Activated CD8-positive, alpha-beta memory T cell treated with anti-CD3 and anti-CD28 coated beads, Interleukin-2, amount 50 U/mL, for 24 hours (primary cell): ENCODE measurements around the gene LRRC3C.
"Not testable (repeated sequence)": the region's sequence is repeated elsewhere in the genome, so short reads cannot be mapped to it uniquely, and the experiment has no call there.

Experiments
- DNase-seq: peaks from one replicate; pipeline ENCODE4 v3.0.0-alpha.2; 2020; ENCODE audit errors: extremely low read depth

The LRRC3C gene

DNA sequence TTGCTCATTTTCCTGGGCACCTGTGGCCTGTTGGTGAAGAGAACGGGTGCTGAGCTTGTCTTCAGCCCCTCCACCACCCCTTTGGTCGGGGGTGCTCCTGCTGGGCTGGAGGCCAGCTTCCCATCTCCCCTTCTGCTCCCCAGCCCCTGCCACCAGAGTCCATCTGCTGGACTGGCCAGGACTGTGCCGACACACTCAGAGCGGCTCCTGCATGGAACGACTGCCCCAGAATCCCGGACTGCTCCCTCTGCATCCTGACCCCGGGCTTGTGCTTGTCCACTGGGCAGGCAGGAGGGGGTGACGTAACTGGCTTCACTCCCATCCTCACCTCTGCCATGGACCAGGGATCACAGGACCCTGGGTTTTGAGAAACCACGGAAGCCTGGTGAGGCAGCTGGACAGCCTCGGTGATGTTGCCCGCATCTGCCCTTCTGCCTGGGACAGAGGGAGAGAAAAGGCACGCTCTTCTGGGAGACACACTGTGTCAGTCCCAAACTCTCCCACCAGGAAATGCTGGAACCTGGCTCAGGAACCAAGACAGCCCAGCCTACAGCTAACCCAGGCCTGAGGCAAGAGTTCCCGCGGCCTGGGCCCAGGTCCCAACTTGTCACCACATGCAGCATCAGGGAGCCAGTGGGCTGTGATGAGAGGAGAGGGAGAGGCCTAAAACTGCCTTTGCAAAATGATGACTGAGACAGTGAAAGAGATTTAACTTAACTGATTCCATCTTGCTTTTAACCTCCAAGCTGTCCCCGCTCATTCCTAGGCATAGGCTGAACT is 19.2 kb downstream of the LRRC3C start:
- DNase-seq: no peak

DNA sequence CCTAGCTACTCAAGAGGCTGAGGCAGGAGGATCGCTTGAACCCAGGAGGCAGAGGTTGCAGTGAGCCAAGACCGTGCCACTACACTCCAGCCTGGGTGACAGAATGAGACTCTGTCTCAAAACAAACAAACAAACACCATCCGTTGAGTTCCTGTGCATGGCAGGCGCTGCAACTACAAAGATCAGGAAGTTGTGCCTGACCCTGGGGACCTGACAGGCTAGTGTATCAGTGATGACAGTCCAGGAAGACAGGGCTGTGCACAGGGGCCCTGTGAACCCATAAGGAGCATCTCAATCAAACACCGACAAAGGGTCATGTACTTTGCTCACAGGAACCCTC is 20.9 kb downstream of the LRRC3C start:
- not testable (repeated sequence) for DNase-seq

- no peak for DNase-seq
Observed at GRCh38 chr17:39949028-39949427, 21.5 kb downstream of the LRRC3C start.

DNA sequence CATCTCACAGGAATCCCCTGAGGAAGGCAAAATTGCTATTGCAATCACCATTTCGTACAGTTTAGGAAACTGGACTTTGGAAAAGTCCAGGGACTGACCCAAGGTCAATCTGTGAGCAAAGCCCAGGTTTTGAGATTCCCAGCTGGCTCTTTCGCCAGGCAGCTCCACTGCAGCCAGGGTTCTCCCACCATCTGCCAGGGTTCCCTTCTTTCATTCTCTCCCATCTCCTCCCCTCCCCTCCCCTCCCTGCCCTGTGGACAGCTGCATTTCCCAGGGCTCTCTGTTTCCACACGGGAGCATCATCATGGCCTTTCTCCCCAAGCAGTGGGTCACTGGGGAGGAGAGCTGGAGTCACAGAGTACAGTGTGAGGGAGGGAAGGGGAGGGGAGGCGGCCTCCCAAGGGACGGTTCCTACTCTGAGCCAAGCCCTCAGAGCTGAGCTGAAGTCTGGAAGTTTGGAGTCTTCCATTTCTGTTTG is 23.4 kb downstream of the LRRC3C start:
- DNase-seq: no peak

DNA sequence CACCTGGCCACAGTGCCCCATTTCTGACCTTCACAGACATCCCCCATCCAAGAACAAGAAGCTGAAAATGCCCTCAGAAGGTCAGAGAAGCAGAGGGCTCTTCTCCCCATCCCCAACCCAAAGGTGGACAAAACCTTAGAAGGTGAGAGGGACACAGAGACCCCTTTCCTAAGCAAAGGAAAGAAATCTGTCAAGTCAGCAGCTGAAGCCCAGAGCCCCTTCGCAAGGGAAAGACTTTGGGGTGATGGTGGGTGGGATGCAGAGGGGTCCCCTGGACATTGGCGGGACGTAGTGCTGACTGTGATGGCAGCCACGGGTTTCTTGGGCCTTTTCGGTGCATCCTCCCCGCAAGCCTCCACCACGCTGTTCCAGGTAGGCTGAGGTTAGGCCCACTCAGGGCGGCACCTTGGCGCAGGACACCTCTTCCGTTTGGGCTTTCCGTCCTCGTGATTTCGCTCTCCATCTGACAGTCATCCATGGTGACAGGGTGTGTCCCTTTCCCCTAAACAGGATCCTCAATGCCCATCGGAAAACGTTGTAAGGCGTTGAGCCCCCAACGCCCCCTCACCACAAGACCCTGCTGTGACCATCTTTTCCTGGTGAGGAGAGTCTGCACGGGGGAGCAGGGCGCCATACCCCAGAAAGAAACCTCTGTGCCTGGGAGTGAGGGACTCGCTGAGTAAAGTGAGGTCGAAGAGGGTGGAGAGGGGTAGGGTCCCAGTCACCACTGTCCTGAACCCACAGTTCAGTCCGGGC is 24.6 kb downstream of the LRRC3C start:
- DNase-seq: no peak

DNA sequence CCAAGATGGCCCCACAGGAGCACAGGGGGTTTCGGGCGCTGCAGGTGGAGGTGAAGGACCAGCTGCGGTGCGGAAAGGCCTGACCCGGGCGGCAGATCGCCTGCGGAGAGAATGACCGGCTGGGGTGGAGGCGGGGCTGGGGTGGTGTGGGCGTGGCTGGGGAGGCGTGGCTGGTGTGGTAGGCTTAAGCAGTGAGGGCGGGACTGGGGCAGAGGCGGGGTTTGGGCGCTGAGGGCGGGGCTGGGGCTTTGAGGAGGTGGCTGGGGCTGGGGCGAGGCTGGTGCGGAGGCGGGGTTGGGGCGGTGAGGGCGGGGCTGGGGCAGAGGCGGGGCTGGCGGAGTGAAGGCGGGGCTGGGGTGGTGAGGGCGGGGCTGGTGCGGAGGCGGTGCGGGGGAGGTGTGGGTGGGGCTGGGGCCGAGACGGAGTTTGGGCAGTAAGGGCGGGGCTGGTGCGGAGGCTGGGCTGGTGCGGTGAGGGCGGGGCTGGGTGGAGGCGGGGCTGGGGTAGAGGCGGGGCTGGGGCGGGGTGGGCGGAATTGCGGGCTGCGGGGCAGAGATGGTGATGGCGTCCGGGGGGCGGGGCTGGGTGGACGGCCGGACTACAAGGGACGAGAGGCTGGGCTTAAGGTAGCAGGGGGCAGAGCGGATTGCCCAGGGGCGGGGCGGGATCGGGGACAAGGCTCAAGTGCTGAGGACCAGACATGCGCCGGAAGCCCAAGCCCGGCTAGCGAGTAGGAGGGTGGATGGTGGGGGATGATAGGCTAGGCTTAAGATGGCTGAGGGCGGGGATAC is 25.3 kb downstream of the LRRC3C start:
- DNase-seq: peak; percentile 78

- no peak for DNase-seq
Observed at GRCh38 chr17:39953471-39953888, 25.9 kb downstream of the LRRC3C start.

GRCh38 chr17:39954876-39955275 is 27.3 kb downstream of the LRRC3C start:
- no peak for DNase-seq

DNA sequence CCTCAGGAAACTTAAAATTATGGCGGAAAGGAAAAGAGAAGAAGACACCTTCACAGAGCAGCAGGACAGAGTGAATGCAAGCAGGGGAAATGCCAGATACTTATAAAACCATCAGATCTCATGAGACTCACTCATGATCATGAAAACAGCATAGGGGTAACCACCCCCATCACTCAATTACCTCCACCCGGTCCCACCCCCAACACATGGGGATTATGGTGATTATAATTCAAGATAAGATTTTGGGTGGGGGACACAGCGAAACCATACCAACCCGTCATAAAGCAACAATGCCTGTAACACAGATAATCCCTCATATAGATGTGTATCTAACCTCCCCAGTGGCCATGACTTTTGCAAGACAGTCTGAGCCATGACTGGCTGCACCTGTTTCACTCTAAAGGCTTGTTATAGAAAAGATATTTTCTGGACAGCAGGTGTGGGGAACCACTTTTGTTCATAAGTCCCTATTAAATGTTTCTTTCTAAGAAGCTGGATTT is 28.2 kb downstream of the LRRC3C start:
- DNase-seq: no peak

GRCh38 chr17:39960524-39961041 is 33.1 kb downstream of the LRRC3C start:
- DNase-seq: no peak

DNA sequence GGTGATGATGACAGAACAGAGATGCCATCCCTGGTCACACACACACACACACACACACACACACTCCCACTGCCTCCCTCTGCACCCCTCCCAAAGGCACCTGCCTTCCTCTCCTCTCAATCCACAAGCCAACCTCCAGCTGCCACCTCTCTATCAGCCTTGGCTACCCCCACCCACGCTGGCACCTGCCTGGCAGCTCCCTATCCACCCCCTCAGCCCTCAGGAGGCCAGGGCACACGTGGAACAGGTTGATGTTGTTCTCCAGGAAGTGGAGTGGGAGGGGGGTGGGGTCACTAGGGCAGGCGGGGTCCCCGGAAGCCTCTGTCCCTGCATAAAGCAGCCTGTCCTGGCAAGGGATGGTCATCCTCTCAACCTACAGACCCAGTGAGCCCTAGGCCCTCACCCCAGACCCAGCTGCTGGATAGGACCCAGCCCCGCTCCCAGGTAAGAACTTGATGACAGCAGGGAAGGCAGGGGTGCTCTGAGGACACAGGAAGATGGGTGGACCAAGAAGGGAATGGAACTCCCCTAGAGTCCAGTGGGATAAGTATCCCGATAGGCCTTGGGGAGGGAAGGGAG is 35.2 kb downstream of the LRRC3C start, which contains the start of gene GSDMA:
TSS of gene GSDMA (plus strand) at position 363 of the 579 bp plus-strand sequence. CDS start 2,684 bp downstream, outside the sequence.
- DNase-seq: no peak

- no peak for DNase-seq
Observed at GRCh38 chr17:39963829-39964228, 36.3 kb downstream of the LRRC3C start.

- no peak for DNase-seq
Observed at GRCh38 chr17:39965017-39965699, 37.6 kb downstream of the LRRC3C start.

DNA sequence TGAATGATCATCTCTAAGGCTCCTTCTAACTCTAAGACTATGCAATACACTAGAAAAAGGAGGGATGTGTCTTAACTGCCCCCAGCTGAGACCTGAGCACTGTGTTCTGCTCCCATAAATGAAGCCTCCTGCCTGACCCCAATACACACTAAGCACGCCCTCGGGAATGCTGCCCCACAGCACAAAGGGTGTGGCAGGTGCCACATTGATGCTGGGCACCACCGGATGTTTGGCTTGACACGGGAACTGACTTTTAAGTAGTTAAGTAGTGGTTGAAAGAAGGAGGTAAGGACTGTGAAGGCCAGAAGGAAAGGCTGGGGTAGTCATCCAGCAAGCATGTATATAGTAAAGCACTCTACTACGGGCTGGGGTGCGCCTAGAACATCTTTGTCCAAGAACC is 39.2 kb downstream of the LRRC3C start:
- no peak for DNase-seq

DNA sequence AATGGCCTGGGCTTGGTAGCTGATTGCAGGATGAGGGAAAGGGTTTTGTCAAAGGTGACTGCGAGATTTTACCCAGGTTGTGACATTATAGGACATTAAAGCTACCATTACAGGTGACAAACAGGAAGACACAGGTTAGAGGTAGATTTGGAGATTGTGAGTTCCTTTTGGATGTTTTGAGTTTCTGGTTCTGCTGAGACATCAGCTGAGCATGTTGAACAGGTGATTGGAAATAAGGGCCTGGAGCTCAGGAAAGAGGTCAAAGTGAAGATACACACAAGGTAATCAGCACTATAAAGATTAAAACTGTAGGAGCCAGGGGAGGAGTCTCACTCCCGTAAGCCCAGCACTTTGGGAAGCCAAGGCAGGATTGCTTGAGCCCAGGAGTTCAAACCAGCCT is 41.2 kb downstream of the LRRC3C start:
- no peak for DNase-seq

GRCh38 chr17:39969375-39969774 is 41.8 kb downstream of the LRRC3C start:
- no peak for DNase-seq

DNA sequence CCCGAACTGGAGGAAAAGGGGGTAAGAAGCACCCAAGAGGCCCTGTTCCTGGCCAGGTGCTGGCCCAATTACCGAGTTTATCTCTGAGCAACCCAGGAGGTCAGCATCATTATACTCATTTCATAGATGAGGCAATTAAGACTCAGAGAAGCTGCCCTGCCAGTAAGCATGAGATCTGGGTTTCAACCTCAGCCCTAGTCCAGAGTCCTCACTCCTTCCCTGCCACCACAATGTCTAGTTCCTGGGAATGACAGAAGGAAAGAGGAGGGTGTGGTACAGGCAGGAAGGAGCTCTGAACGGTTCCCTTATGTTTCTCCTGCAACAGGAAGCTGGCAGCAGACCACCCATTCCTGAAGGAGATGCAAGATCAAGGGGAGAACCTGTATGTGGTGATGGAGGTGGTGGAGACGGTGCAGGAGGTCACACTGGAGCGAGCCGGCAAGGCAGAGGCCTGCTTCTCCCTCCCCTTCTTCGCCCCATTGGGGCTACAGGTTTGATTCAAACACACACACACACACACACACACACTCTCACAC is 42.7 kb downstream of the LRRC3C start:
- DNase-seq: no peak

DNA sequence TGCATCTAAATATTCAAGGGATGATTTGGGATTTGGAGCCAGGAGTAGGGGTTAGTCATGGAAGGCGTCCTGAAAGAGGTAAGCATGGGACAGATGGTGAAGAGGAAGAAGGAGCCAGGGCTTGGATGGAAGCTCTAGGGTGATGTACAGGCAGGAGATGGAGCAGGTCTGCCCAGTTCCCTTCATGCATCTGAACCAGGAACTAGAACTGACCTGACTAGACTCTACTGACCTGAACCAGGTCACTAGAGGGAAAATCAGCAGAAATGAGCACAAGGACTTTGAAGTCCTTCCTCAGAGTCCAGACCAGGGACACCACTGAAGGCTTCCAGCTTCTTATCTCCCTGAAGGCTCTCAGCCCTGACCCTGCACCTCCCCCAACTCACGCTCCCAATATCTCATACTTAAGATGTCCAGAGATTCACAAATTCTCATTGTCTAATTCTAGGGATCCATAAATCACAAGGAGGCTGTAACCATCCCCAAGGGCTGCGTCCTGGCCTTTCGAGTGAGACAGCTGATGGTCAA is 43.6 kb downstream of the LRRC3C start:
- DNase-seq: no peak

DNA sequence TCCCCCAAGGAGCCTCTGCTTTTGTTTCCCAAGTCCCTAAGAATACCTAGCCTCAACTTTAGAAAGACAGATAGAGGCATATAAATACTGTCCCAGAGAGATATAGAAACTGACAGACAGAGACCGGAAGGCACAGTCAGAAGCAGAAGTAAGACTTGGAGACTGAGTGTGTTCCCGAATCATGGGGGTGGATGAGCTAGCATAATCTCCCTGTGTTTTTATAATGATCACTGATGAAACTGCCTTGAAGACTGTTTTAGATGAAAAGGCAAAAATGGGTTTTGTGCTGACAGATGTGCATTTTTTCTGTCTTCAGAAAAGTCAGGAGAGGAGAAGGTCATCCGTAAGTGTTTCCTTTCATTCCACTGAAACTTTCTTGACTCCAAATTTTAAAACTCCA is 44.7 kb downstream of the LRRC3C start:
- DNase-seq: no peak

- DNase-seq: no peak
Observed at GRCh38 chr17:39973496-39973895, 46.0 kb downstream of the LRRC3C start.
